GM18505 (cell line): ENCODE results near the gene COPE.
"Not testable (repeated sequence)": the region's sequence is repeated elsewhere in the genome, so short reads cannot be mapped to it uniquely, and the experiment has no call there.

Source experiments
- ATAC-seq: cut with Tn5 transposase; IDR thresholded peaks from one replicate; pipeline ENCODE4 v1.9.1; 2021; ENCODE audit not compliant: unreplicated experiment
- POLR2A ChIP-seq: IDR thresholded peaks from 4 replicates; pipeline ENCODE4 v1.6.1; 2011; ENCODE audit warnings: borderline replicate concordance; ENCODE audit not compliant: insufficient read depth, insufficient read length; ENCODE audit errors: extremely low read depth

COPE gene

DNA sequence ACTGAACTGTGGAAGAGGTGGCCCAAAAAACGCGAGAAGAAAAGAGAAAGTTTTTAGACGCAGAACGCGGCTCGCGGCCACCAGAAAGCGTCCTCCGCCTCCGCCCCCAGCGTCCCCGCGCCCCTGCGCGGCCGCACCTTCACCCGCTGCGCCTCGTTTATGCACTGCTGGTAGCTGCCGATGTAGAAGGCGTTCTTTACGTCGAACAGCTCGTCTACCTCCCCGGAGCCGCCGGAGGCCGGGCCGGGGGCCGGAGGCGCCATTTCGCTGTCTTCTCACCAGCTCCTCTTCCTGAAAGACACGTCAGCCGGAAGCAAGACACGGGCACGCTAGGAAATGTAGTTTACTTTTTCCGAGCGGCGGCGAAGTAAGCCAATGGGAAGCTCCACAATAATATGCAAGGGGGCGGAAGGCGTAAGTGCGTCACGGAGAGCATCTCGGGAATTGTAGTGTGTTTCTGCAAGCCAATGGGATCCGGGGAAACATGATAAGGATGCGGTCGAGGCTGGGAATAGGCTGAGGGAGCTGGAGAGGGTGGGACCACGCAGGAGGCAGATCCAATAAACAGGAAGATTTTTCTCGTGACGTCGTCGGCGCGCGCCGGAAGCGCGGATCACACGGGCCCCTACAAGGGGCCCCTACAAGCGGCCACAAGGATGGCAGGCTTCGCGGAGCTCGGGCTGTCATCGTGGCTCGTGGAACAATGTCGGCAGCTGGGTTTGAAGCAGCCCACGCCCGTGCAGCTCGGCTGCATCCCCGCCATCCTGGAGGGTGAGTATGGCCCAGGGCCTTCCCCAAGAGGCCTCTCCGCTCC lies at the start of gene COPE, which contains the start of gene DDX49:
TSS of gene COPE (minus strand) at position 302 of the 814 bp plus-strand sequence. CDS start at position 263, 39 bp downstream.
TSS of gene DDX49 (plus strand) at position 630 of the 814 bp plus-strand sequence. CDS start at position 657, 27 bp downstream.
- peak; percentile 93 for ATAC-seq
- peak; percentile 97 for TF ChIP-seq POLR2A

GRCh38 chr19:18967358-18968146 lies 48.4 kb upstream of the COPE start:
- no peak for TF ChIP-seq POLR2A
- ATAC-seq: no peak

GRCh38 chr19:18966307-18966706 lies 47.1 kb upstream of the COPE start:
- TF ChIP-seq POLR2A: no peak
- ATAC-seq: no peak

GRCh38 chr19:18964121-18964520 lies 44.9 kb upstream of the COPE start:
- no peak for ATAC-seq
- TF ChIP-seq POLR2A: no peak

GRCh38 chr19:18961767-18962620 lies 42.8 kb upstream of the COPE start:
- no peak for ATAC-seq
- TF ChIP-seq POLR2A: no peak

DNA sequence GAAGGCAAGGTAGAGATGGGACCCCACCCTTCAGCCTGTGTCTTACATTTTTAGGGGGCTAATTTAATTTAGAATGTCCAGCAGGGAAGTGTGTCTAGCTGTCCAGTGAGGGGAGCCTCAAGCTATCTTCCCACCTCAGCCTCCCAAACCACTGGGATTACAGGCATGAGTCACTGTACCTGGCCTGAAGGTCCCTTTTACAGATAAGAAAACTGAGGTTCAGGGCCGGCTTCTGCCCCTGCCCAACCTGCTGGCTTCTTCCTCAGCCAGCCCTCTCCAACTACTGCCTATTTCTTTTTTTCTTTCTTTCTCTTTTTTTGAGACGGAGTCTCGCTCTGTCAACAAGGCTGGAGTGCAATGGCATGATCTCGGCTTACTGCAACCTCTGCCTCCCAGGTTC lies 41.2 kb upstream of the COPE start:
- TF ChIP-seq POLR2A: no peak
- ATAC-seq: no peak

- TF ChIP-seq POLR2A: no peak
- no peak for ATAC-seq
Observed at GRCh38 chr19:18955042-18955441, 35.9 kb upstream of the COPE start.

DNA sequence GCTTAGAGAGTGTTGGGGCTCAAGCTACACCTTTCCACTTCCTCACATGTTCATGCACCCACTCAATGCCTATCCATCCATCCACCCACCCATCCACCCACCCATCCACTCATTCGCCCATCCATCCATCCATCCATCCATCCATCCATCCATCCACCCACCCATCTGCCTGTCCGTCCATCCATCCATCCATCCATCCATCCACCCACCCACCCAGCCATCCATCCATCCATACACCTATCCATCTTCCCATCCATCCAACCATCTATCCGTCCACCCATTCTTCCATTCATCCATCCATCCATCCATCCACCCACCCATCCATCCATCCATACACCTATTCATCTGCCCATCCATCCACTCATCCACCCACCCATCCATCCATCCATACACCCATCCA lies 34.9 kb upstream of the COPE start:
- no peak for TF ChIP-seq POLR2A
- ATAC-seq: no peak

DNA sequence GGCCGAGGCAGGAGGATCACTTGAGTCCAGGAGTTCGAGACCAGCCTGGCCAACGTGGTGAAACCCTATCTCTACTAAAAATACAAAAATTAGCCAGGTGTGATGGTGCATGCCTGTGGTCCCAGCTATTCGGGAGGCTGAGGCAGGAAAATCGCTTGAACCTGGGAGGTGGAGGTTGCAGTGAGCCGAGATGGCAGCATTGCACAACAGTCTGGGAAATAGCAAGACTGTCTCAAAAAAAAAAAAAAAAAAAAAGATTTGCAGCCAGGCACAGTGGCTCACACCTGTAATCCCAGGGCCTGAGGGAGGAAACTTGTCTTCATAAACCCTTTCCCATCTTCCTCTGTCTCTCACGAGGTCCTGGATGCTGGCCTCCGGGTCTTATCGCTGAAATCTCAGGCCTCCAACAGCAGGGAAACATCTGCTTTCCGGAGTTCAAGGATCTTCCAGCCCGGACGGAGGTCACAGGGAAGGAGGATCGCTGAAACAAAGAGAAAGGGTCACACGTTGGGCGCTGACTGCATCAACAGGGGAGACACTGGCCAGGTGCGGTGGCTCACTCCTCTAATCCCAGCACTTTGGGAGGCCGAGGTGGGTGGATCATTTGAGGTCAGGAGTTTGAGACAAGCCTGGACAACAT lies 33.3 kb upstream of the COPE start:
- not testable (repeated sequence) for ATAC-seq

GRCh38 chr19:18951721-18952281 lies 32.6 kb upstream of the COPE start:
- ATAC-seq: no peak

DNA sequence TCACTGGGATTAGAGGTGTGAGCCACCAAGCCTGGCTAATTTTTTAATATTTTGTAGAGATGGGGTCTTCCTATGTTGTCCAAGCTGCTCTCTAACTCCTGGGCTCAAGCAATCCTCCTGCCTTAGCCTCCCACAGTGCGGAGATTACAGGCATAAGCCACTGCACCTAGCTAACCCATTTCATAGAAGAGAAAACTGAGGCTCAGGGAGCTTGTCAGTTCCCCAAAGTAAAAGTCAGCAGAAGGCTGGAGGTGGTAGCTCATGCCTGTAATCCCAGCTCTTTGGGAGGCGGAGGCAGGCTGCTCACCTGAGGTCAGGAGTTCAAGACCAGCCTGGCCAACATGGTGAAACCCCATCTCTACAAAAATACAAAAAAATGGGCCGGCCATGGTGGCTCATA lies 30.7 kb upstream of the COPE start:
- no peak for ATAC-seq
- TF ChIP-seq POLR2A: no peak

More at GRCh38 chr19:18951721-18952281, 32.6 kb upstream of the COPE start:
- no peak for TF ChIP-seq POLR2A

DNA sequence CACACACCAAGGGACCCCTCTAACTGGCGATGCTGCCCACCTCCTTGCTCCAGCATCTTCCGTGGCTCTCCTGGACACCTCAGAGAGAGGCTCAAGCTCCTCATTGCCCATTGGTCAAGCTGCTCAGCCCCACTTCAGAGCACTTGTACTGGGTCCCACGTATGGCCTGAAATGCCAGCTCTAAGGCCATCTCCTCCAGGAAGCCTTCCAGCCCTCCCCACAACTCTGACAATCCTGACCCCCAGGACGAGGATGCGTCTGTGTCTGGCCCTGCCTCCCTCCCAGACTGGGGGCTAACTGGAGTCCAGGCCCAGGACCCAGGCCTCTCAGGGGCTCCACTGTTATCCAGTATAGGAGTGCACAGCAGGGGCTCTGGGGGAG lies 29.8 kb upstream of the COPE start:
- no peak for ATAC-seq

More for the DNA sequence above, 29.8 kb upstream of the COPE start:
- TF ChIP-seq POLR2A: no peak
